K562 (cell line): Measurements from ENCODE around the gene GMDS.

ENCODE experiments used
- CBFB ChIP-seq: sonication (generic); formaldehyde crosslinking; IDR thresholded peaks from 2 replicates; pipeline ENCODE4 v1.4.0; 2020; ENCODE audit warnings: mild to moderate bottlenecking, missing genetic modification reagents
- ELF4 ChIP-seq: fragments of 450-650 bp; formaldehyde crosslinking; IDR thresholded peaks from 2 replicates; pipeline ENCODE4 v1.4.0; 2022; ENCODE audit warnings: missing genetic modification characterization
- ETV6 ChIP-seq, 3 experiments: fragments of 150-350 bp in 1 of 3; sonication (generic) in 1 of 3; formaldehyde crosslinking in 1 of 3; IDR thresholded peaks; 2 replicates each; pipeline versions ENCODE4 v1.6.1 to v1.8.0; 2014 to 2022; ENCODE audit warnings: borderline replicate concordance in 2 of 3, low read depth in 2 of 3, antibody characterized with exemption in 1 of 3, low read length in 1 of 3, mild to moderate bottlenecking in 1 of 3, missing genetic modification reagents in 1 of 3
- FOSL1 ChIP-seq: fragments of 200-800 bp; sonication (Bioruptor generic); conservative IDR thresholded peaks from 2 replicates; pipeline ENCODE4 v1.6.1; 2016; ENCODE audit warnings: missing genetic modification characterization, missing compliant biosample characterization
- HDGF ChIP-seq: fragments of 450-650 bp; IDR thresholded peaks from 2 replicates; pipeline ENCODE4 v1.6.1; 2016
- JUN ChIP-seq, 2 experiments: sonication (generic) in 1 of 2; formaldehyde crosslinking in 1 of 2; IDR thresholded peaks; 2 replicates each; pipeline versions ENCODE4 v1.6.1 to v1.8.0; 2012 to 2022; ENCODE audit warnings: borderline replicate concordance in 2 of 2, mild to moderate bottlenecking in 2 of 2, improper control_type of control experiment in 1 of 2, low read depth in 1 of 2, low read length in 1 of 2, missing genetic modification reagents in 1 of 2
- JUND ChIP-seq, 2 experiments: IDR thresholded peaks; 2 replicates in 1 of 2; 3 replicates in 1 of 2; pipeline ENCODE4 v1.6.1; 2011; ENCODE audit warnings: borderline replicate concordance in 2 of 2, low read depth in 2 of 2, low read length in 2 of 2, improper control_type of control experiment in 1 of 2, missing biosample characterization in 1 of 2, missing genetic modification characterization in 1 of 2, missing genetic modification reagents in 1 of 2
- SP1 ChIP-seq: sonication (generic); formaldehyde crosslinking; IDR thresholded peaks from 2 replicates; pipeline ENCODE4 v1.8.1; 2022; ENCODE audit warnings: mild to moderate bottlenecking, missing genetic modification reagents
- TF ChIP-seq, protein P1 (sequence below), 3 experiments: IDR thresholded peaks in 2 of 3; conservative IDR thresholded peaks in 1 of 3; 2 replicates each; pipeline ENCODE4 v1.5.1; 2011 to 2012; ENCODE audit warnings: low read length in 3 of 3, mild to moderate bottlenecking in 3 of 3, control low read depth in 2 of 3, improper control_type of control experiment in 1 of 3, inconsistent platforms in 1 of 3, low read depth in 1 of 3, mixed read lengths in 1 of 3, moderate library complexity in 1 of 3; ENCODE audit not compliant: insufficient read depth in 2 of 3
- TF ChIP-seq, protein P2 (sequence below): fragments of 150-350 bp; IDR thresholded peaks from 2 replicates; pipeline ENCODE4 v1.6.1; 2014; ENCODE audit warnings: low read depth, mild to moderate bottlenecking, low read length, borderline replicate concordance
- TF ChIP-seq, protein P3 (sequence below), 2 experiments: fragments of 450-650 bp in 1 of 2; IDR thresholded peaks; 2 replicates each; pipeline ENCODE4 v1.6.1; 2011 to 2017; ENCODE audit warnings: low read depth in 2 of 2, antibody characterized with exemption in 1 of 2, borderline replicate concordance in 1 of 2, low read length in 1 of 2, mild to moderate bottlenecking in 1 of 2, mixed read lengths in 1 of 2; ENCODE audit not compliant: control insufficient read depth in 1 of 2

DNA sequence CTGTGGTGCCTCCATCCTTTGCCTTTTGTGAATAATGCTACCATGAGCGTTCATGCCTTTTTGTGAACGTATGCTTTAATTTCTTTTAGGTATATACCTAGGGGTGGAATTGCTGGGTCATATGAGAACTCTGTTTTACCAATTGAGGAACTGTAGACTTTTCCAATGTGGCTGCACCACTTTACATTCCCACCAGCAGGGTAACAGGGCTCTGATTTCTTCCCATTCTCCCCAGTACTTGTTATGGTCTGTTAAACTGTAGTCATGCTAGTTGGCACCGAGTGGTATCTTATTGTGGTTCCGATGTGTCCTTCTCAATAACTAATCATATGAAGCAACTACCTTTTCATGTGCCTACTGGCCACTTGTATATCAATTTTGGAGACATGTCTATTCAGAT is 312.1 kb downstream of the GMDS start:
- TF ChIP-seq JUND (IDR thresholded peaks at IDR 0.05; ENCODE audit: borderline replicate concordance, low read depth, low read length) (no peak), JUND (tag; IDR thresholded peaks at IDR 0.05; ENCODE audit: borderline replicate concordance, low read depth, low read length) (no peak), CBFB (CRISPR knock-in tag) (no peak), JUN (IDR thresholded peaks at IDR 0.05; ENCODE audit: borderline replicate concordance, low read depth, low read length) (no peak), JUN (CRISPR knock-in tag; IDR thresholded peaks at IDR 0.05; ENCODE audit: borderline replicate concordance) (no peak), SP1 (no peak), FOSL1 (tag) (no peak), ETV6 (IDR thresholded peaks at IDR 0.05; ENCODE audit: borderline replicate concordance in 1 of 2, low read depth in 2 of 2, low read length in 1 of 2) (no peak), ETV6 (CRISPR knock-in tag; IDR thresholded peaks at IDR 0.05; ENCODE audit: borderline replicate concordance) (no peak), ELF4 (CRISPR knock-in tag) (no peak), HDGF (no peak)
- TF ChIP-seq, protein P1, sequence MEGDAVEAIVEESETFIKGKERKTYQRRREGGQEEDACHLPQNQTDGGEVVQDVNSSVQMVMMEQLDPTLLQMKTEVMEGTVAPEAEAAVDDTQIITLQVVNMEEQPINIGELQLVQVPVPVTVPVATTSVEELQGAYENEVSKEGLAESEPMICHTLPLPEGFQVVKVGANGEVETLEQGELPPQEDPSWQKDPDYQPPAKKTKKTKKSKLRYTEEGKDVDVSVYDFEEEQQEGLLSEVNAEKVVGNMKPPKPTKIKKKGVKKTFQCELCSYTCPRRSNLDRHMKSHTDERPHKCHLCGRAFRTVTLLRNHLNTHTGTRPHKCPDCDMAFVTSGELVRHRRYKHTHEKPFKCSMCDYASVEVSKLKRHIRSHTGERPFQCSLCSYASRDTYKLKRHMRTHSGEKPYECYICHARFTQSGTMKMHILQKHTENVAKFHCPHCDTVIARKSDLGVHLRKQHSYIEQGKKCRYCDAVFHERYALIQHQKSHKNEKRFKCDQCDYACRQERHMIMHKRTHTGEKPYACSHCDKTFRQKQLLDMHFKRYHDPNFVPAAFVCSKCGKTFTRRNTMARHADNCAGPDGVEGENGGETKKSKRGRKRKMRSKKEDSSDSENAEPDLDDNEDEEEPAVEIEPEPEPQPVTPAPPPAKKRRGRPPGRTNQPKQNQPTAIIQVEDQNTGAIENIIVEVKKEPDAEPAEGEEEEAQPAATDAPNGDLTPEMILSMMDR (IDR thresholded peaks at IDR 0.05 in 2 of 3, conservative IDR thresholded peaks at IDR 0.05 in 1 of 3; ENCODE audit: insufficient read depth in 2 of 3, low read depth in 1 of 3, low read length in 3 of 3): no peak
- TF ChIP-seq, protein P2, sequence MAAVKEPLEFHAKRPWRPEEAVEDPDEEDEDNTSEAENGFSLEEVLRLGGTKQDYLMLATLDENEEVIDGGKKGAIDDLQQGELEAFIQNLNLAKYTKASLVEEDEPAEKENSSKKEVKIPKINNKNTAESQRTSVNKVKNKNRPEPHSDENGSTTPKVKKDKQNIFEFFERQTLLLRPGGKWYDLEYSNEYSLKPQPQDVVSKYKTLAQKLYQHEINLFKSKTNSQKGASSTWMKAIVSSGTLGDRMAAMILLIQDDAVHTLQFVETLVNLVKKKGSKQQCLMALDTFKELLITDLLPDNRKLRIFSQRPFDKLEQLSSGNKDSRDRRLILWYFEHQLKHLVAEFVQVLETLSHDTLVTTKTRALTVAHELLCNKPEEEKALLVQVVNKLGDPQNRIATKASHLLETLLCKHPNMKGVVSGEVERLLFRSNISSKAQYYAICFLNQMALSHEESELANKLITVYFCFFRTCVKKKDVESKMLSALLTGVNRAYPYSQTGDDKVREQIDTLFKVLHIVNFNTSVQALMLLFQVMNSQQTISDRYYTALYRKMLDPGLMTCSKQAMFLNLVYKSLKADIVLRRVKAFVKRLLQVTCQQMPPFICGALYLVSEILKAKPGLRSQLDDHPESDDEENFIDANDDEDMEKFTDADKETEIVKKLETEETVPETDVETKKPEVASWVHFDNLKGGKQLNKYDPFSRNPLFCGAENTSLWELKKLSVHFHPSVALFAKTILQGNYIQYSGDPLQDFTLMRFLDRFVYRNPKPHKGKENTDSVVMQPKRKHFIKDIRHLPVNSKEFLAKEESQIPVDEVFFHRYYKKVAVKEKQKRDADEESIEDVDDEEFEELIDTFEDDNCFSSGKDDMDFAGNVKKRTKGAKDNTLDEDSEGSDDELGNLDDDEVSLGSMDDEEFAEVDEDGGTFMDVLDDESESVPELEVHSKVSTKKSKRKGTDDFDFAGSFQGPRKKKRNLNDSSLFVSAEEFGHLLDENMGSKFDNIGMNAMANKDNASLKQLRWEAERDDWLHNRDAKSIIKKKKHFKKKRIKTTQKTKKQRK: no peak
- TF ChIP-seq, protein P3, sequence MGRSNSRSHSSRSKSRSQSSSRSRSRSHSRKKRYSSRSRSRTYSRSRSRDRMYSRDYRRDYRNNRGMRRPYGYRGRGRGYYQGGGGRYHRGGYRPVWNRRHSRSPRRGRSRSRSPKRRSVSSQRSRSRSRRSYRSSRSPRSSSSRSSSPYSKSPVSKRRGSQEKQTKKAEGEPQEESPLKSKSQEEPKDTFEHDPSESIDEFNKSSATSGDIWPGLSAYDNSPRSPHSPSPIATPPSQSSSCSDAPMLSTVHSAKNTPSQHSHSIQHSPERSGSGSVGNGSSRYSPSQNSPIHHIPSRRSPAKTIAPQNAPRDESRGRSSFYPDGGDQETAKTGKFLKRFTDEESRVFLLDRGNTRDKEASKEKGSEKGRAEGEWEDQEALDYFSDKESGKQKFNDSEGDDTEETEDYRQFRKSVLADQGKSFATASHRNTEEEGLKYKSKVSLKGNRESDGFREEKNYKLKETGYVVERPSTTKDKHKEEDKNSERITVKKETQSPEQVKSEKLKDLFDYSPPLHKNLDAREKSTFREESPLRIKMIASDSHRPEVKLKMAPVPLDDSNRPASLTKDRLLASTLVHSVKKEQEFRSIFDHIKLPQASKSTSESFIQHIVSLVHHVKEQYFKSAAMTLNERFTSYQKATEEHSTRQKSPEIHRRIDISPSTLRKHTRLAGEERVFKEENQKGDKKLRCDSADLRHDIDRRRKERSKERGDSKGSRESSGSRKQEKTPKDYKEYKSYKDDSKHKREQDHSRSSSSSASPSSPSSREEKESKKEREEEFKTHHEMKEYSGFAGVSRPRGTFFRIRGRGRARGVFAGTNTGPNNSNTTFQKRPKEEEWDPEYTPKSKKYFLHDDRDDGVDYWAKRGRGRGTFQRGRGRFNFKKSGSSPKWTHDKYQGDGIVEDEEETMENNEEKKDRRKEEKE (IDR thresholded peaks at IDR 0.05; ENCODE audit: borderline replicate concordance in 1 of 2, control insufficient read depth in 1 of 2, low read depth in 2 of 2, low read length in 1 of 2): no peak
